DOHH2 (cell line): ENCODE measurements around the gene DLGAP1.

Experiments used
- EZH2phosphoT487 ChIP-seq: fragments of 200-600 bp; sonication (generic); IDR thresholded peaks from 2 replicates; pipeline ENCODE4 v1.6.1; 2017; ENCODE audit warnings: borderline replicate concordance, mild to moderate bottlenecking, antibody characterized with exemption, low read length, moderate library complexity, mixed read lengths
- TF ChIP-seq, protein P1 (sequence below): fragments of 200-600 bp; sonication (generic); IDR thresholded peaks from one replicate; pipeline ENCODE4 v1.5.1; 2014; ENCODE audit warnings: antibody characterized with exemption, mild to moderate bottlenecking, low read depth, low read length; ENCODE audit not compliant: poor library complexity, severe bottlenecking

DNA sequence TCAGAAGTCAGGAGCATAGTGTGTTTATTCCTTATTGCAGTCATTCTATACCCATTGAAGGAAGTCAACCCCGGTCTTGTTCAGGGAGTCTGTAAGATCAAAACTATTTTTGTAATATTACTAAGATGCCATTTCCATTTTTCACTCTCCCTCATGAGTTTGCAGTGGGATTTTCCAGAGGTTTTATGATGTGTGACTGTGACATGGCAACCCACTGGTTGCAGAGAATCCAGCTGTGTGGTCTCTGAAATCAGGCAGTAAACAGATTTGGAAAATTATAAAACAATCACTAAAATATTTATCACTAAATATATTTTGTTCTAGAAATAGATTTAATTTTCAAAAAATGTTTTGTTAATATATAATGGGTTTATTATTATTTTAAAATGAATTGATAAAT is 38.1 kb downstream of the DLGAP1 start:
- TF ChIP-seq, protein P1, sequence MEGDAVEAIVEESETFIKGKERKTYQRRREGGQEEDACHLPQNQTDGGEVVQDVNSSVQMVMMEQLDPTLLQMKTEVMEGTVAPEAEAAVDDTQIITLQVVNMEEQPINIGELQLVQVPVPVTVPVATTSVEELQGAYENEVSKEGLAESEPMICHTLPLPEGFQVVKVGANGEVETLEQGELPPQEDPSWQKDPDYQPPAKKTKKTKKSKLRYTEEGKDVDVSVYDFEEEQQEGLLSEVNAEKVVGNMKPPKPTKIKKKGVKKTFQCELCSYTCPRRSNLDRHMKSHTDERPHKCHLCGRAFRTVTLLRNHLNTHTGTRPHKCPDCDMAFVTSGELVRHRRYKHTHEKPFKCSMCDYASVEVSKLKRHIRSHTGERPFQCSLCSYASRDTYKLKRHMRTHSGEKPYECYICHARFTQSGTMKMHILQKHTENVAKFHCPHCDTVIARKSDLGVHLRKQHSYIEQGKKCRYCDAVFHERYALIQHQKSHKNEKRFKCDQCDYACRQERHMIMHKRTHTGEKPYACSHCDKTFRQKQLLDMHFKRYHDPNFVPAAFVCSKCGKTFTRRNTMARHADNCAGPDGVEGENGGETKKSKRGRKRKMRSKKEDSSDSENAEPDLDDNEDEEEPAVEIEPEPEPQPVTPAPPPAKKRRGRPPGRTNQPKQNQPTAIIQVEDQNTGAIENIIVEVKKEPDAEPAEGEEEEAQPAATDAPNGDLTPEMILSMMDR = no peak
- TF ChIP-seq EZH2phosphoT487 = no peak
